HG02943 (cell line): ENCODE results near the gene SIK3.

Source experiments
- ATAC-seq: cut with Tn5 transposase; IDR thresholded peaks from one replicate; pipeline ENCODE4 v1.9.1; 2021; ENCODE audit warnings: mild to moderate bottlenecking, low read depth, moderate library complexity; ENCODE audit not compliant: unreplicated experiment

SIK3 gene

GRCh38 chr11:116832350-116833290 is 265.6 kb downstream of the SIK3 start:
- no peak for ATAC-seq

GRCh38 chr11:116831790-116832349 is 266.4 kb downstream of the SIK3 start:
- ATAC-seq = no peak

GRCh38 chr11:116830184-116830912 is 267.9 kb downstream of the SIK3 start:
- ATAC-seq = no peak

GRCh38 chr11:116829525-116830183 is 268.6 kb downstream of the SIK3 start, which contains the start of gene APOC3:
Gene APOC3, plus strand, starts transcription at chr11:116829907. Its CDS starts 676 bp downstream, at chr11:116830583.
- no peak for ATAC-seq

GRCh38 chr11:116828632-116829524 is 269.4 kb downstream of the SIK3 start:
- no peak for ATAC-seq

- ATAC-seq = no peak
Measured at GRCh38 chr11:116827461-116827860, 270.8 kb downstream of the SIK3 start.

GRCh38 chr11:116826751-116827431 is 271.3 kb downstream of the SIK3 start:
- no peak for ATAC-seq

- ATAC-seq = no peak
Measured at GRCh38 chr11:116825854-116826750, 272.1 kb downstream of the SIK3 start.

- no peak for ATAC-seq
Measured at GRCh38 chr11:116825434-116825833, 272.8 kb downstream of the SIK3 start.

GRCh38 chr11:116823031-116823843 is 275.0 kb downstream of the SIK3 start, which contains the start of gene APOA4:
Gene APOA4, minus strand, starts transcription at chr11:116823304. Its CDS starts 113 bp downstream, at chr11:116823191.
- ATAC-seq = no peak

- no peak for ATAC-seq
Measured at GRCh38 chr11:116822575-116822974, 275.7 kb downstream of the SIK3 start.

- no peak for ATAC-seq
Measured at GRCh38 chr11:116821050-116821918, 276.9 kb downstream of the SIK3 start.

GRCh38 chr11:116819049-116819448 is 279.2 kb downstream of the SIK3 start:
- no peak for ATAC-seq

- ATAC-seq = no peak
Measured at GRCh38 chr11:116814502-116814901, 283.7 kb downstream of the SIK3 start.

GRCh38 chr11:116813781-116814471 is 284.3 kb downstream of the SIK3 start:
- no peak for ATAC-seq

- no peak for ATAC-seq
Measured at GRCh38 chr11:116813170-116813569, 285.1 kb downstream of the SIK3 start.
